ENCODE measurements around the gene FAU.

The FAU gene

DNA sequence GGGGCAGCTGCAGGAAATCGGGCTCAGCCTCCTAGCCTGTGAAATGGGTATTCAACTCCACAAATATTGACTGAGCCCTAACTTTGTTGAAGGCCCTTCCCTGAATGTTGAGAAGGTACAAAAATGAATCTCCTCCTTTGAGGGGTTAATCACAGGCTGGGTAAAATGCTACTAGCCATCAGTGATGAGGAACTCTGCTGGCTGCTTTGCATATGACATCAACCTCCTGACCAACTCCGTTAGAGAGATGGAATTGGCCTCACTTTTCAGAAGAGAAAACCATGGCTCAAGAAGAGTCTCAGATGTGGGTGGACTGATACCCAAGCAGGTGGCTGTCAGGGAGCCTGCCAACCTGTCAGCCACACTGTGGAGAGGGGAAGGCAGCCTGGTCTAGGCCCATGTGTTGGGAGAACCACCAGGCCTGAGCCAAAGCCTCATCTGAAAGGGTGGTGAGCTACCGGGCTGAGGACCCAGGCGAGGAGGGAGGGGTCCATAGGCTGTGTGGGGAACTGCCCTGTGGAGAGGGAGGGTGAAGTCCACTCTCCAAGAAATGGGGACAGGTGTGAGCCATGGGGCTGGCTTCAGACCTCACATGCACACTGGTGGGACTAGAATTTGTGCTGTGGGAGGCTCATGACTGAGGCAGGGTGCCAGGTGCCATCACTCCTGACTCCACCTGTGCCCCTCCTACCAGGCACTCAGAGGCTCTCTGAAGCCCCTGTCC, 49.9 kb downstream of the FAU start:
- no peak for DNase-seq

Data from NCI-H2081 treated with DMSO at 0.1 percent for 48 hours (cell line).